Prostate gland (tissue), 2 donors: Measurements from ENCODE around the gene TMTC1.

ENCODE experiments used
- POLR2A ChIP-seq: fragments of 450-650 bp; IDR thresholded peaks from one replicate; pipeline ENCODE4 v1.6.1; 2016; ENCODE audit warnings: antibody characterized with exemption, mild to moderate bottlenecking
- POLR2AphosphoS5 ChIP-seq: sonication (generic); formaldehyde crosslinking; IDR thresholded peaks from one replicate; pipeline ENCODE4 v1.6.1; 2017; ENCODE audit warnings: antibody characterized with exemption
- TF ChIP-seq, protein P1 (sequence below), 4 experiments: fragments of 200-600 bp in 2 of 4; fragments of 450-650 bp in 2 of 4; sonication (generic) in 2 of 4; IDR thresholded peaks; 1 replicate in 3 of 4; 2 replicates in 1 of 4; pipeline ENCODE4 v1.5.1; 2016 to 2019; ENCODE audit warnings: antibody characterized with exemption in 4 of 4, mild to moderate bottlenecking in 2 of 4, moderate library complexity in 2 of 4

DNA sequence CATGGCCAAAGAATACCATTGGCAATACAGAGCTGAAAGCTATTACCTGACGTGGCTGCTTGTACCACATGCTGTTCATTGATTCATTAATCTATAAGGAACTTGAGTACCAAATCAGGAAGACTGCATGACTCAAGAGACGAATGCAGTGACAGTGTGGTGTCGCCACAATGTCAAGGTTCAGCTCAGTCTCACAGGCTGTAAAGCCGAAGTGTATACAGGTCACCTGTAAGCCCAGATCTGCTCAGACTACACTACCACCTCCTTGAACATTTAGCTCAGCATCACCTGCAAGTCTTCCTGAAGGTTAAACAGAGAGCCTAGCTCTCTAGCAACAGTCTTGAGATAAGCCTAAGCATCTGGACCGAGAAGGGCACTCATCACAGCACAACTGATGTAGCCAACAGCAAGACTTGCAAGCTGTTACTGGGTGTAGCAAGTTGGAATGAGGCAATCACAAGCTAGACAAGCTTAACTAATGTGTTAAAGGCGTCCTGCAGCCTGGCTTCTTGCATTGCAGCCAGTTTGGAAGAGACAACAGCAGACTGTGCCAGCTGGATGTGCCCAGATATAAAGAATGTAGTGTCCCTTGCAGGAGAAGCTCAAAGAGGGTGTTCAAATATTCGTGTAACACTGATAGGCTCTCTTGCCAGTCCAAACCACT lies 21.0 kb downstream of the TMTC1 start:
- TF ChIP-seq, protein P1, sequence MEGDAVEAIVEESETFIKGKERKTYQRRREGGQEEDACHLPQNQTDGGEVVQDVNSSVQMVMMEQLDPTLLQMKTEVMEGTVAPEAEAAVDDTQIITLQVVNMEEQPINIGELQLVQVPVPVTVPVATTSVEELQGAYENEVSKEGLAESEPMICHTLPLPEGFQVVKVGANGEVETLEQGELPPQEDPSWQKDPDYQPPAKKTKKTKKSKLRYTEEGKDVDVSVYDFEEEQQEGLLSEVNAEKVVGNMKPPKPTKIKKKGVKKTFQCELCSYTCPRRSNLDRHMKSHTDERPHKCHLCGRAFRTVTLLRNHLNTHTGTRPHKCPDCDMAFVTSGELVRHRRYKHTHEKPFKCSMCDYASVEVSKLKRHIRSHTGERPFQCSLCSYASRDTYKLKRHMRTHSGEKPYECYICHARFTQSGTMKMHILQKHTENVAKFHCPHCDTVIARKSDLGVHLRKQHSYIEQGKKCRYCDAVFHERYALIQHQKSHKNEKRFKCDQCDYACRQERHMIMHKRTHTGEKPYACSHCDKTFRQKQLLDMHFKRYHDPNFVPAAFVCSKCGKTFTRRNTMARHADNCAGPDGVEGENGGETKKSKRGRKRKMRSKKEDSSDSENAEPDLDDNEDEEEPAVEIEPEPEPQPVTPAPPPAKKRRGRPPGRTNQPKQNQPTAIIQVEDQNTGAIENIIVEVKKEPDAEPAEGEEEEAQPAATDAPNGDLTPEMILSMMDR (IDR thresholded peaks at IDR 0.05) = no peak
- TF ChIP-seq POLR2AphosphoS5 = peak; percentile 70
- no peak for TF ChIP-seq POLR2A
